GM12878 (cell line): ENCODE results near the gene MACF1. TPM values are rescaled to one million over a fixed set of nuclear protein-coding genes. Genes with fewer than 3 reads are reported as not detected.

Source experiments
- ATAC-seq: fragments of 200-7000 bp; cut with Tn5 transposase; 3 replicates; pipeline ENCODE4 v1.9.1; 2020; ENCODE audit warnings: mild to moderate bottlenecking, moderate library complexity
- BruUV-seq: library from RNA; stranded (reverse); fragments of 400-500 nt; replicated peaks from 2 replicates; lab custom pipeline; 2021; lab: Mats Ljungman, UMichigan
- CTCF ChIA-PET: fragments of 300-600 bp; sonication (Branson Sonifier 250); formaldehyde crosslinking; extraction: SDS; loops from one replicate; lab custom pipeline; 2021; ENCODE audit warnings: inconsistent platforms; lab: Yijun Ruan, JAX
- POLR2A ChIA-PET: fragments of 350-600 bp; formaldehyde crosslinking; extraction: SDS; loops from one replicate; lab custom pipeline; 2021; ENCODE audit warnings: inconsistent platforms; lab: Charles Lee
- RAD21 ChIA-PET: fragments of 300-600 bp; sonication (Branson Sonifier 250); formaldehyde crosslinking; loops from one replicate; lab custom pipeline; 2023; ENCODE audit warnings: antibody characterized with exemption; ENCODE audit not compliant: unreplicated experiment; lab: Charles Lee
- SMC1A ChIA-PET: fragments of 300-600 bp; sonication (Branson Sonifier 250); formaldehyde crosslinking; loops from one replicate; lab custom pipeline; 2023; ENCODE audit not compliant: unreplicated experiment, uncharacterized antibody; lab: Charles Lee
- DNase-seq: peaks from one replicate; pipeline ENCODE4 v3.0.0-alpha.2; 2011; ENCODE audit warnings: low read depth, low spot score
- FAIRE-seq: peaks from 3 replicates; lab custom pipeline; 2011; peaks lifted over from hg19 to GRCh38; lab: Jason Lieb, UNC
- H2AFZ ChIP-seq: 2 replicates; pipeline ENCODE4 v1.6.0; 2011; ENCODE audit warnings: low read depth, low read length, control low read depth; ENCODE audit not compliant: control insufficient read depth
- H3K27ac ChIP-seq: 2 replicates; pipeline ENCODE4 v1.5.1; 2011; ENCODE audit warnings: control low read depth; ENCODE audit not compliant: control insufficient read depth, insufficient read depth
- H3K27me3 ChIP-seq, 2 experiments: replicated peaks in 1 of 2; 2 replicates each; pipeline versions ENCODE4 v1.6.0 to v1.6.1; 2011; ENCODE audit warnings: low read length in 1 of 2; ENCODE audit not compliant: control insufficient read depth in 2 of 2, insufficient read depth in 2 of 2
- H3K36me3 ChIP-seq, 2 experiments: 2 replicates each; pipeline ENCODE4 v1.5.1; 2011; ENCODE audit warnings: low read length in 1 of 2; ENCODE audit not compliant: control insufficient read depth in 2 of 2, insufficient read depth in 2 of 2
- H3K4me1 ChIP-seq: 2 replicates; pipeline ENCODE4 v1.6.1; 2011; ENCODE audit warnings: mild to moderate bottlenecking, low read length, moderate library complexity, mixed read lengths; ENCODE audit not compliant: control insufficient read depth, insufficient read depth
- H3K4me2 ChIP-seq: 2 replicates; pipeline ENCODE4 v1.6.0; 2011; ENCODE audit warnings: control low read depth; ENCODE audit not compliant: control insufficient read depth, insufficient read depth
- H3K4me3 ChIP-seq: fragments of 200-600 bp; sonication (generic); 2 replicates; pipeline ENCODE4 v1.5.1; 2016
- H3K79me2 ChIP-seq: 2 replicates; pipeline ENCODE4 v1.6.0; 2011; ENCODE audit warnings: low read length; ENCODE audit not compliant: control insufficient read depth, insufficient read depth
- H3K9ac ChIP-seq: 2 replicates; pipeline ENCODE4 v1.8.0; 2011; ENCODE audit warnings: low read length, control low read depth, mixed read lengths; ENCODE audit not compliant: control insufficient read depth, insufficient read depth
- H3K9me3 ChIP-seq: replicated peaks from 3 replicates; pipeline ENCODE4 v1.5.1; 2011; ENCODE audit warnings: mild to moderate bottlenecking, low read length; ENCODE audit not compliant: control insufficient read depth, insufficient read depth
- H4K20me1 ChIP-seq: 2 replicates; pipeline ENCODE4 v1.6.0; 2011; ENCODE audit not compliant: control insufficient read depth, insufficient read depth
- CBX5 ChIP-seq: sonication (generic); IDR thresholded peaks from 2 replicates; pipeline ENCODE4 v1.6.1; 2016; ENCODE audit warnings: low read depth, moderate library complexity, mild to moderate bottlenecking, inconsistent platforms
- CREB1 ChIP-seq: IDR thresholded peaks from 2 replicates; pipeline ENCODE4 v1.6.1; 2012; ENCODE audit warnings: low read depth, mild to moderate bottlenecking, inconsistent platforms
- FOS ChIP-seq: IDR thresholded peaks from 3 replicates; pipeline ENCODE4 v1.6.1; 2011; ENCODE audit warnings: borderline replicate concordance; ENCODE audit not compliant: insufficient read length; ENCODE audit errors: extremely low read depth
- FOXK2 ChIP-seq: fragments of 450-650 bp; IDR thresholded peaks from 2 replicates; pipeline ENCODE4 v1.6.1; 2017; ENCODE audit warnings: mild to moderate bottlenecking, moderate library complexity
- LARP7 ChIP-seq: fragments of 450-650 bp; IDR thresholded peaks from 2 replicates; pipeline ENCODE4 v1.6.1; 2017; ENCODE audit warnings: mild to moderate bottlenecking
- MEF2B ChIP-seq: fragments of 450-650 bp; IDR thresholded peaks from 2 replicates; pipeline ENCODE4 v1.6.1; 2018; ENCODE audit warnings: mild to moderate bottlenecking, moderate library complexity; ENCODE audit not compliant: partially characterized antibody, poor library complexity, severe bottlenecking
- RELB ChIP-seq: fragments of 450-650 bp; IDR thresholded peaks from 2 replicates; pipeline ENCODE4 v1.6.1; 2017; ENCODE audit warnings: low read depth, mild to moderate bottlenecking, moderate library complexity
- SIN3A ChIP-seq: IDR thresholded peaks from 2 replicates; pipeline ENCODE4 v1.6.1; 2012; ENCODE audit warnings: low read depth, low read length, improper control_type of control experiment
- SMC3 ChIP-seq: IDR thresholded peaks from 2 replicates; pipeline ENCODE4 v1.6.1; 2011; ENCODE audit warnings: low read length, improper control_type of control experiment, borderline replicate concordance
- TAF1 ChIP-seq: IDR thresholded peaks from 2 replicates; pipeline ENCODE4 v1.6.1; 2011; ENCODE audit warnings: mild to moderate bottlenecking, low read depth, low read length, borderline replicate concordance
- TBL1XR1 ChIP-seq: IDR thresholded peaks from 2 replicates; pipeline ENCODE4 v1.6.1; 2012; ENCODE audit warnings: low read depth, low read length, improper control_type of control experiment
- YBX1 ChIP-seq: fragments of 450-650 bp; IDR thresholded peaks from 2 replicates; pipeline ENCODE4 v1.6.1; 2016; ENCODE audit warnings: antibody characterized with exemption
- in situ Hi-C: fragments of 300-500 bp; cut with MboI; formaldehyde crosslinking; loops from 9 replicates; pipeline ENCODE4 v1.14.3; 2018; ENCODE audit warnings: mixed read lengths
- intact Hi-C: fragments of 100-400 bp; cut with micrococcal nuclease; formaldehyde crosslinking; loops from one replicate; pipeline ENCODE4 v1.14.2; 2022; ENCODE audit not compliant: unreplicated experiment
- polyA plus RNA-seq, 11 experiments: library from polyadenylated mRNA; depleted of rRNA in 4 of 11; unstranded in 6 of 11; stranded (reverse) in 5 of 11; fragments of >200 nt; fragmentation: Nextera tagmentation in 4 of 11; fragmentation: Illumina TruSeq in 1 of 11; extraction: Ambion mirVana in 4 of 11; extraction: Trizol in 1 of 11; gene quantifications; 1 replicate in 1 of 11; 2 replicates in 10 of 11; pipeline versions ENCODE4 v1.2.1 to v1.2.3, GENCODE V29; 2011 to 2016; ENCODE audit warnings: inconsistent platforms in 2 of 11, missing spikeins in 2 of 11, low read depth in 1 of 11
- total RNA-seq, 4 experiments: library from RNA; depleted of rRNA in 3 of 4; stranded (reverse); fragments of >200 nt in 3 of 4; fragmentation: Illumina TruSeq in 1 of 4; extraction: Trizol in 1 of 4; gene quantifications; 2 replicates each; pipeline versions ENCODE4 v1.2.1 to v1.2.3, GENCODE V29; 2013 to 2021
- TF ChIP-seq, protein P1 (sequence below): fragments of 450-650 bp; IDR thresholded peaks from 2 replicates; pipeline ENCODE4 v1.6.1; 2017; ENCODE audit warnings: antibody characterized with exemption, mild to moderate bottlenecking, moderate library complexity
- TF ChIP-seq, protein P2 (sequence below): IDR thresholded peaks from 2 replicates; pipeline ENCODE4 v1.6.1; 2012; ENCODE audit warnings: low read depth, low read length, improper control_type of control experiment

The MACF1 gene
- total and polyA plus RNA-seq, 10 of the 15 experiments (the other 5 are each of a cell fraction or from before 2014, with no cell fraction given) = 15.5 to 201 (median 76.9) TPM

- TF ChIP-seq TAF1 (no peak), SIN3A (no peak), TBL1XR1 (no peak), LARP7 (no peak), RELB (no peak), CBX5 (no peak), FOS (no peak), YBX1 (no peak), SMC3 (no peak), FOXK2 (no peak), MEF2B (no peak), CREB1 (no peak)
- TF ChIP-seq, protein P1, sequence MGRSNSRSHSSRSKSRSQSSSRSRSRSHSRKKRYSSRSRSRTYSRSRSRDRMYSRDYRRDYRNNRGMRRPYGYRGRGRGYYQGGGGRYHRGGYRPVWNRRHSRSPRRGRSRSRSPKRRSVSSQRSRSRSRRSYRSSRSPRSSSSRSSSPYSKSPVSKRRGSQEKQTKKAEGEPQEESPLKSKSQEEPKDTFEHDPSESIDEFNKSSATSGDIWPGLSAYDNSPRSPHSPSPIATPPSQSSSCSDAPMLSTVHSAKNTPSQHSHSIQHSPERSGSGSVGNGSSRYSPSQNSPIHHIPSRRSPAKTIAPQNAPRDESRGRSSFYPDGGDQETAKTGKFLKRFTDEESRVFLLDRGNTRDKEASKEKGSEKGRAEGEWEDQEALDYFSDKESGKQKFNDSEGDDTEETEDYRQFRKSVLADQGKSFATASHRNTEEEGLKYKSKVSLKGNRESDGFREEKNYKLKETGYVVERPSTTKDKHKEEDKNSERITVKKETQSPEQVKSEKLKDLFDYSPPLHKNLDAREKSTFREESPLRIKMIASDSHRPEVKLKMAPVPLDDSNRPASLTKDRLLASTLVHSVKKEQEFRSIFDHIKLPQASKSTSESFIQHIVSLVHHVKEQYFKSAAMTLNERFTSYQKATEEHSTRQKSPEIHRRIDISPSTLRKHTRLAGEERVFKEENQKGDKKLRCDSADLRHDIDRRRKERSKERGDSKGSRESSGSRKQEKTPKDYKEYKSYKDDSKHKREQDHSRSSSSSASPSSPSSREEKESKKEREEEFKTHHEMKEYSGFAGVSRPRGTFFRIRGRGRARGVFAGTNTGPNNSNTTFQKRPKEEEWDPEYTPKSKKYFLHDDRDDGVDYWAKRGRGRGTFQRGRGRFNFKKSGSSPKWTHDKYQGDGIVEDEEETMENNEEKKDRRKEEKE = no peak
- TF ChIP-seq, protein P2, sequence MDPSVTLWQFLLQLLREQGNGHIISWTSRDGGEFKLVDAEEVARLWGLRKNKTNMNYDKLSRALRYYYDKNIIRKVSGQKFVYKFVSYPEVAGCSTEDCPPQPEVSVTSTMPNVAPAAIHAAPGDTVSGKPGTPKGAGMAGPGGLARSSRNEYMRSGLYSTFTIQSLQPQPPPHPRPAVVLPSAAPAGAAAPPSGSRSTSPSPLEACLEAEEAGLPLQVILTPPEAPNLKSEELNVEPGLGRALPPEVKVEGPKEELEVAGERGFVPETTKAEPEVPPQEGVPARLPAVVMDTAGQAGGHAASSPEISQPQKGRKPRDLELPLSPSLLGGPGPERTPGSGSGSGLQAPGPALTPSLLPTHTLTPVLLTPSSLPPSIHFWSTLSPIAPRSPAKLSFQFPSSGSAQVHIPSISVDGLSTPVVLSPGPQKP = no peak
- intact Hi-C loops = no loop called here
- Histone ChIP-seq H3K4me2 (no peak overlapping the region), H4K20me1 (no peaks in the 10 kb centered on the region), H3K36me3 (peaks cover 3 to 12% of the 10 kb centered on the region in 2 experiments), H2AFZ (no peak overlapping the region), H3K9ac (no peak overlapping the region), H3K79me2 (peaks cover 49% of the 10 kb centered on the region), H3K9me3 (no peaks in the 10 kb centered on the region), H3K4me1 (peaks cover 4% of the 10 kb centered on the region), H3K4me3 (no peak overlapping the region), H3K27ac (no peak overlapping the region), H3K27me3 (no peaks in the 10 kb centered on the region)
- SMC1A ChIA-PET = interaction anchor here (1.0 to 13.9 kb wide), 11 partner anchors 9 to 167 kb away, joined by 3 to 155 read pairs (median 4); no protein-coding TSS in a partner anchor
- POLR2A ChIA-PET = interaction anchor here (0.5 to 1.7 kb wide), 2 partner anchors 8 to 1102 kb away, joined by 4 to 5 read pairs; no protein-coding TSS in a partner anchor
- no TSS peak for BruUV-seq
- no peak for FAIRE-seq
- in situ Hi-C loops = no loop called here
- DNase-seq = no peak
- no peak for ATAC-seq
- RAD21 ChIA-PET = interaction anchor here (0.6 to 4.6 kb wide), 4 partner anchors 8 to 86 kb away, joined by 3 to 43 read pairs (median 4); no protein-coding TSS in a partner anchor
- CTCF ChIA-PET = interaction anchor here (0.7 to 4.8 kb wide), 14 partner anchors 8 to 329 kb away, joined by 3 to 44 read pairs (median 4); no protein-coding TSS in a partner anchor
These were observed 73.4 kb downstream of the MACF1 start for GRCh38 chr1:39277879-39278278.
